OCI-LY1 (cell line): Measurements from ENCODE around the gene WSCD2.

ENCODE experiments used
- EZH2 ChIP-seq: fragments of 200-600 bp; sonication (generic), shearing (Covaris generic); IDR thresholded peaks from 2 replicates; pipeline ENCODE4 v1.8.0; 2017; ENCODE audit warnings: borderline replicate concordance, mixed run types, mild to moderate bottlenecking, antibody characterized with exemption, low read length, moderate library complexity, mixed read lengths
- TF ChIP-seq, protein P1 (sequence below): fragments of 200-600 bp; sonication (generic), shearing (Covaris generic); IDR thresholded peaks from 2 replicates; pipeline ENCODE4 v1.5.1; 2017; ENCODE audit warnings: mild to moderate bottlenecking, antibody characterized with exemption, low read length, moderate library complexity, mixed read lengths

DNA sequence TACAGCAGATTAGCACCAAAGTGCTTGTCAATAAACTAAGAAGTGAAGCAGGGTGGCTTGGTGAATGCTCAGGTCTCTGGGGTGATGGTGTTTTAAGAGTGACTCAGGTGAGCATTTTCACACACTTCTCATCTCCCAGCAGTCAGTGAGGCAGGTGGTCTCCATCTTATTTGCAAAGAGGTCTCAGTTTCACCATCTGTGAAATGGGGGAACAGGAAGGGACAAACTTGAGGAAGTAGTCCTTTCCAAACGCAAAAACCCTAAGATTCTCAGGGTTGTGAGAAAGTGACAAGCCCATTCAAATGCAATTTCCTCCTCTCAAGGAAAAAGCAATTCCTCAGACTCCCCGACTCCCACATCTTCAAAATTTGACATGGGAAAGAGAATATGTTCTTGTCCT lies 155.9 kb downstream of the WSCD2 start:
- TF ChIP-seq, protein P1, sequence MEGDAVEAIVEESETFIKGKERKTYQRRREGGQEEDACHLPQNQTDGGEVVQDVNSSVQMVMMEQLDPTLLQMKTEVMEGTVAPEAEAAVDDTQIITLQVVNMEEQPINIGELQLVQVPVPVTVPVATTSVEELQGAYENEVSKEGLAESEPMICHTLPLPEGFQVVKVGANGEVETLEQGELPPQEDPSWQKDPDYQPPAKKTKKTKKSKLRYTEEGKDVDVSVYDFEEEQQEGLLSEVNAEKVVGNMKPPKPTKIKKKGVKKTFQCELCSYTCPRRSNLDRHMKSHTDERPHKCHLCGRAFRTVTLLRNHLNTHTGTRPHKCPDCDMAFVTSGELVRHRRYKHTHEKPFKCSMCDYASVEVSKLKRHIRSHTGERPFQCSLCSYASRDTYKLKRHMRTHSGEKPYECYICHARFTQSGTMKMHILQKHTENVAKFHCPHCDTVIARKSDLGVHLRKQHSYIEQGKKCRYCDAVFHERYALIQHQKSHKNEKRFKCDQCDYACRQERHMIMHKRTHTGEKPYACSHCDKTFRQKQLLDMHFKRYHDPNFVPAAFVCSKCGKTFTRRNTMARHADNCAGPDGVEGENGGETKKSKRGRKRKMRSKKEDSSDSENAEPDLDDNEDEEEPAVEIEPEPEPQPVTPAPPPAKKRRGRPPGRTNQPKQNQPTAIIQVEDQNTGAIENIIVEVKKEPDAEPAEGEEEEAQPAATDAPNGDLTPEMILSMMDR, result no peak
- no peak for TF ChIP-seq EZH2
